GM23248 (cell line): ENCODE measurements around the gene FKBP4.

Experiments
- EZH2 ChIP-seq: fragments of 200-600 bp; sonication (generic); IDR thresholded peaks from 2 replicates; pipeline ENCODE4 v1.6.1; 2018; ENCODE audit warnings: antibody characterized with exemption, mild to moderate bottlenecking; ENCODE audit not compliant: insufficient read depth, poor library complexity, severe bottlenecking
- EZH2phosphoT487 ChIP-seq: fragments of 200-600 bp; sonication (generic); IDR thresholded peaks from 2 replicates; pipeline ENCODE4 v1.6.1; 2018; ENCODE audit warnings: antibody characterized with exemption, moderate library complexity, mild to moderate bottlenecking, low read depth; ENCODE audit not compliant: insufficient read depth

- no peak for TF ChIP-seq EZH2
- TF ChIP-seq EZH2phosphoT487, result no peak
Observed at GRCh38 chr12:2792671-2793500, 1.9 kb upstream of the FKBP4 start.
